K562 (cell line): ENCODE results near the gene FDX2. TPM values are rescaled to one million over a fixed set of nuclear protein-coding genes. Genes with fewer than 3 reads are reported as not detected.

ENCODE experiments used
- CBFB ChIP-seq: sonication (generic); formaldehyde crosslinking; IDR thresholded peaks from 2 replicates; pipeline ENCODE4 v1.4.0; 2020; ENCODE audit warnings: mild to moderate bottlenecking, missing genetic modification reagents
- CBX3 ChIP-seq, 2 experiments: IDR thresholded peaks; 1 replicate in 1 of 2; 2 replicates in 1 of 2; pipeline ENCODE4 v1.6.1; 2012; ENCODE audit warnings: inconsistent platforms in 2 of 2, low read length in 2 of 2, borderline replicate concordance in 1 of 2, control low read depth in 1 of 2
- CREB3L1 ChIP-seq: fragments of 450-650 bp; IDR thresholded peaks from 2 replicates; pipeline ENCODE4 v1.6.1; 2014; ENCODE audit warnings: low read depth, mild to moderate bottlenecking, moderate library complexity, borderline replicate concordance
- CXXC5 ChIP-seq: fragments of 250-450 bp; sonication (Bioruptor Pico); IDR thresholded peaks from 2 replicates; pipeline ENCODE4 v1.8.0; 2022; ENCODE audit warnings: inconsistent platforms, mild to moderate bottlenecking, moderate library complexity
- ELF4 ChIP-seq: fragments of 450-650 bp; formaldehyde crosslinking; IDR thresholded peaks from 2 replicates; pipeline ENCODE4 v1.4.0; 2022; ENCODE audit warnings: missing genetic modification characterization
- ELK3 ChIP-seq: fragments of 450-650 bp; formaldehyde crosslinking; IDR thresholded peaks from 2 replicates; pipeline ENCODE4 v1.4.0; 2020; ENCODE audit warnings: mild to moderate bottlenecking
- HCFC1 ChIP-seq: IDR thresholded peaks from 2 replicates; pipeline ENCODE4 v1.6.1; 2012; ENCODE audit warnings: low read depth, low read length, improper control_type of control experiment
- PHB2 ChIP-seq: fragments of 450-650 bp; IDR thresholded peaks from 2 replicates; pipeline ENCODE4 v1.6.1; 2017; ENCODE audit warnings: low read depth
- RBM39 ChIP-seq: fragments of 200-400 bp; formaldehyde crosslinking; optimal IDR thresholded peaks from 2 replicates; pipeline ENCODE3; 2018; ENCODE audit warnings: low read depth, low read length
- TBP ChIP-seq: optimal IDR thresholded peaks from 2 replicates; pipeline ENCODE3; 2011; ENCODE audit warnings: low read depth, low read length, improper control_type of control experiment
- ZBTB7A ChIP-seq: IDR thresholded peaks from 2 replicates; pipeline ENCODE4 v1.6.1; 2011; ENCODE audit warnings: low read depth, mild to moderate bottlenecking, low read length, moderate library complexity, borderline replicate concordance; ENCODE audit not compliant: control insufficient read depth
- ZC3H8 ChIP-seq: fragments of 450-650 bp; IDR thresholded peaks from 2 replicates; pipeline ENCODE4 v1.6.1; 2017
- ZNF282 ChIP-seq: sonication (generic); formaldehyde crosslinking; IDR thresholded peaks from 2 replicates; pipeline ENCODE4 v1.8.1; 2023; ENCODE audit warnings: missing genetic modification reagents
- ZNF77 ChIP-seq: fragments of 250-450 bp; sonication (Bioruptor Pico); IDR thresholded peaks from 2 replicates; pipeline ENCODE4 v1.5.0; 2020
- polyA plus RNA-seq, 8 experiments: library from polyadenylated mRNA; depleted of rRNA in 4 of 8; stranded (reverse) in 5 of 8; unstranded in 3 of 8; fragments of >200 nt; fragmentation: Nextera tagmentation in 2 of 8; fragmentation: Illumina TruSeq in 1 of 8; extraction: Ambion mirVana in 2 of 8; extraction: Trizol in 1 of 8; gene quantifications; 2 replicates each; pipeline versions ENCODE4 v1.2.1 to v1.2.3, GENCODE V29; 2011 to 2014; ENCODE audit warnings: inconsistent platforms in 1 of 8, missing spikeins in 1 of 8
- total RNA-seq, 7 experiments: library from RNA; depleted of rRNA in 6 of 7; stranded (reverse); fragments of >200 nt in 6 of 7; fragmentation: Illumina TruSeq in 2 of 7; extraction: Trizol in 2 of 7; gene quantifications; 2 replicates each; pipeline versions ENCODE4 v1.2.1 to v1.2.3, GENCODE V29; 2011 to 2021; ENCODE audit warnings: low replicate concordance in 1 of 7
- TF ChIP-seq, protein P1 (sequence below): fragments of 250-450 bp; sonication (Bioruptor Pico); IDR thresholded peaks from 2 replicates; pipeline ENCODE4 v1.4.0; 2020; ENCODE audit warnings: mild to moderate bottlenecking, moderate library complexity, borderline replicate concordance
- TF ChIP-seq, protein P2 (sequence below): sonication (generic); formaldehyde crosslinking; IDR thresholded peaks from 2 replicates; pipeline ENCODE4 v1.8.0; 2023; ENCODE audit warnings: mild to moderate bottlenecking, missing genetic modification reagents
- TF ChIP-seq, protein P3 (sequence below), 2 experiments: fragments of 200-800 bp in 1 of 2; sonication (Bioruptor generic) in 1 of 2; sonication (generic) in 1 of 2; formaldehyde crosslinking in 1 of 2; IDR thresholded peaks in 1 of 2; conservative IDR thresholded peaks in 1 of 2; 2 replicates each; pipeline versions ENCODE4 v1.5.0 to v1.6.1; 2016 to 2020; ENCODE audit warnings: missing compliant biosample characterization in 1 of 2, missing genetic modification characterization in 1 of 2, missing genetic modification reagents in 1 of 2

Gene FDX2
- total and polyA plus RNA-seq, 9 of the 15 experiments (the other 6 are each of a cell fraction or from before 2014, with no cell fraction given) = 2.5 to 49.8 (median 29.7) TPM

GRCh38 chr19:10334588-10335351 is 19.0 kb upstream of the FDX2 start (continued):
- TF ChIP-seq ELF4 = no peak
- no peak for TF ChIP-seq CREB3L1
- peak; percentile 28 for TF ChIP-seq TBP
- no peak for TF ChIP-seq RBM39
- TF ChIP-seq, protein P1, sequence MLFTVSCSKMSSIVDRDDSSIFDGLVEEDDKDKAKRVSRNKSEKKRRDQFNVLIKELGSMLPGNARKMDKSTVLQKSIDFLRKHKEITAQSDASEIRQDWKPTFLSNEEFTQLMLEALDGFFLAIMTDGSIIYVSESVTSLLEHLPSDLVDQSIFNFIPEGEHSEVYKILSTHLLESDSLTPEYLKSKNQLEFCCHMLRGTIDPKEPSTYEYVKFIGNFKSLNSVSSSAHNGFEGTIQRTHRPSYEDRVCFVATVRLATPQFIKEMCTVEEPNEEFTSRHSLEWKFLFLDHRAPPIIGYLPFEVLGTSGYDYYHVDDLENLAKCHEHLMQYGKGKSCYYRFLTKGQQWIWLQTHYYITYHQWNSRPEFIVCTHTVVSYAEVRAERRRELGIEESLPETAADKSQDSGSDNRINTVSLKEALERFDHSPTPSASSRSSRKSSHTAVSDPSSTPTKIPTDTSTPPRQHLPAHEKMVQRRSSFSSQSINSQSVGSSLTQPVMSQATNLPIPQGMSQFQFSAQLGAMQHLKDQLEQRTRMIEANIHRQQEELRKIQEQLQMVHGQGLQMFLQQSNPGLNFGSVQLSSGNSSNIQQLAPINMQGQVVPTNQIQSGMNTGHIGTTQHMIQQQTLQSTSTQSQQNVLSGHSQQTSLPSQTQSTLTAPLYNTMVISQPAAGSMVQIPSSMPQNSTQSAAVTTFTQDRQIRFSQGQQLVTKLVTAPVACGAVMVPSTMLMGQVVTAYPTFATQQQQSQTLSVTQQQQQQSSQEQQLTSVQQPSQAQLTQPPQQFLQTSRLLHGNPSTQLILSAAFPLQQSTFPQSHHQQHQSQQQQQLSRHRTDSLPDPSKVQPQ (CRISPR knock-in tag) = no peak
- TF ChIP-seq PHB2 = no peak
- no peak for TF ChIP-seq ELK3 (CRISPR knock-in tag)
- TF ChIP-seq CBX3 (IDR thresholded peaks at IDR 0.05; ENCODE audit: borderline replicate concordance in 1 of 2, low read length in 2 of 2) = no peak
- no peak for TF ChIP-seq CBFB (CRISPR knock-in tag)
- no peak for TF ChIP-seq ZNF282 (CRISPR knock-in tag)
- TF ChIP-seq, protein P2, sequence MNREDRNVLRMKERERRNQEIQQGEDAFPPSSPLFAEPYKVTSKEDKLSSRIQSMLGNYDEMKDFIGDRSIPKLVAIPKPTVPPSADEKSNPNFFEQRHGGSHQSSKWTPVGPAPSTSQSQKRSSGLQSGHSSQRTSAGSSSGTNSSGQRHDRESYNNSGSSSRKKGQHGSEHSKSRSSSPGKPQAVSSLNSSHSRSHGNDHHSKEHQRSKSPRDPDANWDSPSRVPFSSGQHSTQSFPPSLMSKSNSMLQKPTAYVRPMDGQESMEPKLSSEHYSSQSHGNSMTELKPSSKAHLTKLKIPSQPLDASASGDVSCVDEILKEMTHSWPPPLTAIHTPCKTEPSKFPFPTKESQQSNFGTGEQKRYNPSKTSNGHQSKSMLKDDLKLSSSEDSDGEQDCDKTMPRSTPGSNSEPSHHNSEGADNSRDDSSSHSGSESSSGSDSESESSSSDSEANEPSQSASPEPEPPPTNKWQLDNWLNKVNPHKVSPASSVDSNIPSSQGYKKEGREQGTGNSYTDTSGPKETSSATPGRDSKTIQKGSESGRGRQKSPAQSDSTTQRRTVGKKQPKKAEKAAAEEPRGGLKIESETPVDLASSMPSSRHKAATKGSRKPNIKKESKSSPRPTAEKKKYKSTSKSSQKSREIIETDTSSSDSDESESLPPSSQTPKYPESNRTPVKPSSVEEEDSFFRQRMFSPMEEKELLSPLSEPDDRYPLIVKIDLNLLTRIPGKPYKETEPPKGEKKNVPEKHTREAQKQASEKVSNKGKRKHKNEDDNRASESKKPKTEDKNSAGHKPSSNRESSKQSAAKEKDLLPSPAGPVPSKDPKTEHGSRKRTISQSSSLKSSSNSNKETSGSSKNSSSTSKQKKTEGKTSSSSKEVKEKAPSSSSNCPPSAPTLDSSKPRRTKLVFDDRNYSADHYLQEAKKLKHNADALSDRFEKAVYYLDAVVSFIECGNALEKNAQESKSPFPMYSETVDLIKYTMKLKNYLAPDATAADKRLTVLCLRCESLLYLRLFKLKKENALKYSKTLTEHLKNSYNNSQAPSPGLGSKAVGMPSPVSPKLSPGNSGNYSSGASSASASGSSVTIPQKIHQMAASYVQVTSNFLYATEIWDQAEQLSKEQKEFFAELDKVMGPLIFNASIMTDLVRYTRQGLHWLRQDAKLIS (CRISPR knock-in tag) = no peak
- TF ChIP-seq, protein P3, sequence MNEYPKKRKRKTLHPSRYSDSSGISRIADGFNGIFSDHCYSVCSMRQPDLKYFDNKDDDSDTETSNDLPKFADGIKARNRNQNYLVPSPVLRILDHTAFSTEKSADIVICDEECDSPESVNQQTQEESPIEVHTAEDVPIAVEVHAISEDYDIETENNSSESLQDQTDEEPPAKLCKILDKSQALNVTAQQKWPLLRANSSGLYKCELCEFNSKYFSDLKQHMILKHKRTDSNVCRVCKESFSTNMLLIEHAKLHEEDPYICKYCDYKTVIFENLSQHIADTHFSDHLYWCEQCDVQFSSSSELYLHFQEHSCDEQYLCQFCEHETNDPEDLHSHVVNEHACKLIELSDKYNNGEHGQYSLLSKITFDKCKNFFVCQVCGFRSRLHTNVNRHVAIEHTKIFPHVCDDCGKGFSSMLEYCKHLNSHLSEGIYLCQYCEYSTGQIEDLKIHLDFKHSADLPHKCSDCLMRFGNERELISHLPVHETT (CRISPR knock-in tag; conservative IDR thresholded peaks at IDR 0.05 in 1 of 2, IDR thresholded peaks at IDR 0.05 in 1 of 2) = no peak
- TF ChIP-seq ZNF77 (CRISPR knock-in tag) = no peak
- no peak for TF ChIP-seq HCFC1
- TF ChIP-seq CXXC5 (CRISPR knock-in tag) = peak; percentile 54
- TF ChIP-seq ZBTB7A = peak; percentile 48; the same call in 1 of the 2 replicates
- no peak for TF ChIP-seq ZC3H8
